NCI-H526 (cell line): ENCODE measurements around the gene PRKCH.
"Not testable (repeated sequence)": the region's sequence is repeated elsewhere in the genome, so short reads cannot be mapped to it uniquely, and the experiment has no call there.

ENCODE experiments used
- DNase-seq, 2 experiments: peaks; one replicate each; lab custom pipeline; 2025; lab: John Stamatoyannopoulos, UW

Gene PRKCH

GRCh38 chr14:61515436-61516117 lies 194.2 kb downstream of the PRKCH start:
- no peak for DNase-seq

GRCh38 chr14:61516118-61516743 lies 194.9 kb downstream of the PRKCH start:
- DNase-seq, result no peak

- peak in 1 of 2 experiments; percentile 47 for DNase-seq
Measured at GRCh38 chr14:61516964-61517653, 195.7 kb downstream of the PRKCH start.

- DNase-seq, result no peak
Measured at GRCh38 chr14:61517911-61518384, 196.6 kb downstream of the PRKCH start.

- no peak for DNase-seq
Measured at GRCh38 chr14:61518403-61518802, 197.0 kb downstream of the PRKCH start.

GRCh38 chr14:61519106-61519505 lies 197.7 kb downstream of the PRKCH start:
- DNase-seq, result no peak

- no peak for DNase-seq
Measured at GRCh38 chr14:61519735-61520134, 198.4 kb downstream of the PRKCH start.

- no peak for DNase-seq
Measured at GRCh38 chr14:61520576-61520975, 199.2 kb downstream of the PRKCH start.

- DNase-seq, result no peak
Measured at GRCh38 chr14:61521773-61522172, 200.4 kb downstream of the PRKCH start.

GRCh38 chr14:61523751-61524150 lies 202.4 kb downstream of the PRKCH start:
- no peak for DNase-seq

- DNase-seq, result no peak
Measured at GRCh38 chr14:61524211-61524806, 202.9 kb downstream of the PRKCH start.

- no peak for DNase-seq
Measured at GRCh38 chr14:61524936-61525292, 203.5 kb downstream of the PRKCH start.

GRCh38 chr14:61525293-61526011 lies 204.1 kb downstream of the PRKCH start:
- no peak for DNase-seq

GRCh38 chr14:61526405-61527312 lies 205.3 kb downstream of the PRKCH start:
- no peak for DNase-seq

- DNase-seq, result no peak
Measured at GRCh38 chr14:61527325-61528100, 206.1 kb downstream of the PRKCH start.

GRCh38 chr14:61528591-61529021 lies 207.2 kb downstream of the PRKCH start:
- DNase-seq, result no peak

GRCh38 chr14:61529360-61529759 lies 208.0 kb downstream of the PRKCH start:
- DNase-seq, result not testable (repeated sequence)

GRCh38 chr14:61530296-61530695 lies 208.9 kb downstream of the PRKCH start:
- DNase-seq, result no peak

GRCh38 chr14:61530896-61531295 lies 209.5 kb downstream of the PRKCH start:
- no peak for DNase-seq

- DNase-seq, result peak; percentile 47 to 68
Measured at GRCh38 chr14:61531465-61532122, 210.2 kb downstream of the PRKCH start.
